Immature natural killer cell (primary cell): ENCODE data around the gene TELO2. TPM values are rescaled to one million over a fixed set of nuclear protein-coding genes. Genes with fewer than 3 reads are reported as not detected.

Experiments
- DNase-seq, 3 donors: peaks; one replicate each; pipeline ENCODE4 v3.0.0; 2022; ENCODE audit warnings: mixed read lengths in 1 of 3
- H3K27ac Mint-ChIP-seq, 6 donors: one replicate each; pipeline ENCODE4 v1.8.0; 2020; ENCODE audit warnings: mixed read lengths in 6 of 6, mild to moderate bottlenecking in 5 of 6, inconsistent platforms in 4 of 6, moderate library complexity in 3 of 6
- H3K27me3 Mint-ChIP-seq, 3 donors: one replicate each; pipeline ENCODE4 v1.8.0; 2020 to 2021; ENCODE audit warnings: low read depth in 3 of 3, mild to moderate bottlenecking in 3 of 3, mixed read lengths in 3 of 3, moderate library complexity in 3 of 3, inconsistent platforms in 1 of 3
- H3K36me3 Mint-ChIP-seq, 3 donors: one replicate each; pipeline ENCODE4 v1.8.0; 2020; ENCODE audit warnings: mixed read lengths in 3 of 3, inconsistent platforms in 2 of 3, mild to moderate bottlenecking in 2 of 3
- H3K4me1 Mint-ChIP-seq, 2 donors: one replicate each; pipeline ENCODE4 v1.8.0; 2020; ENCODE audit warnings: inconsistent platforms in 2 of 2, mild to moderate bottlenecking in 2 of 2, mixed read lengths in 2 of 2, moderate library complexity in 1 of 2
- H3K4me3 Mint-ChIP-seq, 5 donors: one replicate each; pipeline ENCODE4 v1.8.0; 2020; ENCODE audit warnings: mild to moderate bottlenecking in 5 of 5, mixed read lengths in 5 of 5, inconsistent platforms in 3 of 5, moderate library complexity in 3 of 5
- H3K9me3 Mint-ChIP-seq, 6 donors: one replicate each; pipeline ENCODE4 v1.8.0; 2020; ENCODE audit warnings: mild to moderate bottlenecking in 6 of 6, mixed read lengths in 6 of 6, inconsistent platforms in 4 of 6, moderate library complexity in 3 of 6
- polyA plus RNA-seq, 3 donors: library from polyadenylated mRNA; unstranded; fragments of 300-500 nt; fragmentation: Illumina TruSeq; gene quantifications; one replicate each; pipeline ENCODE4 v1.2.3, GENCODE V29; 2021

Gene TELO2
- polyA plus RNA-seq, 3 donors from 2014 or later, result 12.0 to 16.4 (median 12.3) TPM

DNA sequence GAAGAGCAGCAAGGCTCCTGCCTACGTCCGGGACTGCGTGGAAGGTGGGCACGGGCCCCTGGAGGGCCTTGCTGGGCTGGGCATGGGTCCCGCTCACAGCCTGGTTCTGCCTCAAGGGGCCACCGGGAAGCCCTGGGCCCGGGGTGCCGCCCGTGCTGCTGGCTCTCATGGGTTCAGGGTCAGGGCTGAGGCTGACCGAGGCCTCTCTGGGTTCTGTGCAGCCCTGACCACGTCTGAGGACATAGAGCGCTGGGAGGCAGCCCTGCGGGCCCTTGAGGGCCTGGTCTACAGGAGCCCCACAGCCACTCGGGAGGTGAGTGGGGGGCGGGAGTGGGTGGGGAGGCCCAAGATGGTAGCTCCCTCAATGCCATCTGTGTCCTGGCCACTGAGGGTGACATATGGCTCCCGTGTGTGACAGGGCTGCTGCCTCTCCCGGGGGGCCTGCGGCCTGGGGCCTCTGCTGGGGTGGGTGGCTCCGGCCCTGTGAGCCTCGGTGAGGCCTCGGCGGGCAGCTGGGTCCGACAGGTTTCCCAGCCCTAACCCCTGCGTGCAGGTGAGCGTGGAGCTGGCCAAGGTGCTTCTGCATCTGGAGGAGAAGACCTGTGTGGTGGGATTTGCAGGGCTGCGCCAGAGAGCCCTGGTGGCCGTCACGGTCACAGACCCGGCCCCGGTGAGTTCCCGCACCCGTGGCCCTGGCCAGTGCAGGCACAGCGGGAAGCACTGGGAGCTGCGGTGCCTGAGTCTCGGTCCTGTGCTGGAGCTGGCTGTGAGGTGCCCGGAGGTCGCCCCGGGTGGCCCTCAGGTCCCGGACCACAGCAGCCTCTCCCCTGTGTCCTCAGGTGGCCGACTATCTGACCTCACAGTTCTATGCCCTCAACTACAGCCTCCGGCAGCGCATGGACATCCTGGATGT is 9.2 kb downstream of the TELO2 start:
- no peaks in the 10 kb centered on the region for H3K4me1 Mint-ChIP-seq

DNA sequence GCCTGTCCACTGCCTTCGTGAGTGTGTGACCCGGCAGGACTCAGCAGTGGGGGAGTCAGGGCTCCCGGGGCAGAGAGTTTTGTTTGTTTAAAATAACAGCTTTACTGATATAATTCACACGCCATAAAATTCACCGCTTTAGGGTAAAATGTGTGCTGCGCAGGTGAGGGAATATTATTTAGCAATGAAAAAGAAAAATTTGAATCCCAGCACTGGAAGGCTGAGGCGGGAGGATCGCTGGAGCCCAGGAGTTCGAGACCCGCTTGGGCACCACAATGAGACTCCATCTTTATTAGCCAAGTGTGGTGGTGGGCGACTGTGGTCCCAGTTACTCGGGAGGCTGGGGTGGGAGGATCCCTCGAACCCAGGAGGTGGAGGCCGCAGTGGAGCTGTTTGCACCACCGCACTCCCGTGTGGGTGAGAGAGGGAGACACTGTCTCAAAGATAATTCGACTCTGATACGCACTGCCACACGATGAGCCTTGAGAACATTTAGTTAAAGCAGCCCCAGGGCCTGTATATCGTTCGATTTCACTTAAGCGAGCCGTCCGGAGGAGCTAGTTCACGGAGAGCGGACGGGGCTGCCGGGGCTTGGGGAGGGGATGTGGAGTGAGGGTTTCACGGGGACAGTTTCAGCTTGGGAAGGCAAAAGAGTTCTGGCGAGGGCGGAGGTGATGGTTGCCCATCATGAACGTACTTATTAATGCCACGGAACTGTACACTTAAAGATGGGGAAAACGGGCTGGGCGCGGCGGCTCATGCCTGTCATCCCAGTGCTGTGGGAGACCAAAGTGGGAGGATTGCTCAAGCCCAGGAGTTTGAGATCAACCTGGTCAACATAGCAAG is 10.2 kb downstream of the TELO2 start:
- Mint-ChIP-seq H3K4me3 (no peak overlapping the region), H3K9me3 (no peaks in the 10 kb centered on the region), H3K27ac (no peak overlapping the region), H3K36me3 (peaks cover 0 to 9% (median 4%) of the 10 kb centered on the region in 3 donors), H3K27me3 (peaks cover 0 to 3% (median 0%) of the 10 kb centered on the region in 3 donors), H3K4me1 (no peaks in the 10 kb centered on the region)
- DNase-seq, result no peak

More for the DNA sequence above, 9.2 kb downstream of the TELO2 start:
- H3K4me3 Mint-ChIP-seq, result no peak overlapping the region
- peaks cover 0 to 9% (median 4%) of the 10 kb centered on the region in 3 donors for H3K36me3 Mint-ChIP-seq
- H3K27me3 Mint-ChIP-seq, result no peaks in the 10 kb centered on the region
- H3K9me3 Mint-ChIP-seq, result no peaks in the 10 kb centered on the region
- DNase-seq, result no peak
- H3K27ac Mint-ChIP-seq, result no peak overlapping the region

DNA sequence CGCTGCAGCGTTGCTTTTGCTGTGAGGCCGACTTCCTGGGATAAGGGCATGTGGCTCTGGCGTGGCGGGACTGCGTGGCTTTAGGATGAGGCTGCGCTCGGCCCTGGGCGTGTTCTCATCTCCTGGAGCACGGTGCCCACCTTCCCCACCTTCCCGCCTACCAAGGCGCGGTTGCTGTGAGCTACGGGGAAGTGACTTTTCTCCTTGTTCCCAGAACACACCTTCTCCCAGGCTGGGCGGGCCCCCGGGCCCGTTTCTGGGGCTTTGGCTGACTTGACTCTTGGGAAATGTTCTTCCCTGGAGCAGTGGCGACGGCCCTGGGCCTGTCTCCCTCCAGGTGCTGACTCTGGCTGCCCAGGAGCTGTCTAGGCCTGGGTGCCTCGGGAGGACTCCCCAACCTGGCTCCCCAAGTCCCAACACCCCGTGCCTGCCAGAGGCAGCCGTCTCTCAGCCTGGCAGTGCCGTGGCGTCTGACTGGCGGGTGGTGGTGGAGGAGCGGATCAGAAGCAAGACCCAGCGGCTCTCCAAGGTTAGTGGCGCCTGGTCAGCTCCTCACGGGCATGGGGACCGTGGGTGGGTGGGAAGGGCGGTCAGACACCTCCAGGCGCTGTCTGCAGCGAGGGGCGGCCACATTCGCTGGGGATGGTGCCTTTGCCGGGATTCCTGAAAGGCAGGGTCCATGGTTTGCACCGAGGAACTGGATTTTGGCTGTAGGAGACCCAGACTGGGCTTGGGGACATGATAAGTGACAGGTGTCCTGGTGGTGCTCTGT is 12.1 kb downstream of the TELO2 start:
- H3K4me1 Mint-ChIP-seq, result no peaks in the 10 kb centered on the region
- H3K27me3 Mint-ChIP-seq, result peaks cover 0 to 3% (median 0%) of the 10 kb centered on the region in 3 donors
- no peak overlapping the region for H3K27ac Mint-ChIP-seq
- H3K36me3 Mint-ChIP-seq, result peaks cover 0 to 9% (median 4%) of the 10 kb centered on the region in 3 donors
- DNase-seq, result no peak
- H3K4me3 Mint-ChIP-seq, result no peak overlapping the region
- H3K9me3 Mint-ChIP-seq, result no peaks in the 10 kb centered on the region

DNA sequence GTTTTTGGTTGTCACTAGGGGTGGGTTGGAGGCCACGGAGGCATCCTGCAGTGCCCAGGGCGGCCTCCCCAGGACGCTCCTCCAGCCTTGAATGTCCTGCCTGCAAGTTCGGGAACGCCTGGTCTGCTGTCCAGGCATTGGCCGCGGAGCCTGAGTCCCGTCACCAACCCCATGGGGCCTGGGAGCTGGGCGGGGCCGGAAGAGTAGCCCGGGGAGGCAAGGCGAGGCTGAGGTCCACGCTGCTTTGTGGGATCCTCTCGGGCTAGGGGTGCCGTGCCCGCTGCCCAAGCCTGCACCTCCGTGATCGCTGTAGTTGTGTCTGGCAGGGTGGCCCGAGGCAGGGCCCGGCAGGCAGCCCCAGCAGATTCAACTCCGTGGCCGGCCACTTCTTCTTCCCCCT is 12.8 kb downstream of the TELO2 start:
- peaks cover 0 to 9% (median 4%) of the 10 kb centered on the region in 3 donors for H3K36me3 Mint-ChIP-seq

DNA sequence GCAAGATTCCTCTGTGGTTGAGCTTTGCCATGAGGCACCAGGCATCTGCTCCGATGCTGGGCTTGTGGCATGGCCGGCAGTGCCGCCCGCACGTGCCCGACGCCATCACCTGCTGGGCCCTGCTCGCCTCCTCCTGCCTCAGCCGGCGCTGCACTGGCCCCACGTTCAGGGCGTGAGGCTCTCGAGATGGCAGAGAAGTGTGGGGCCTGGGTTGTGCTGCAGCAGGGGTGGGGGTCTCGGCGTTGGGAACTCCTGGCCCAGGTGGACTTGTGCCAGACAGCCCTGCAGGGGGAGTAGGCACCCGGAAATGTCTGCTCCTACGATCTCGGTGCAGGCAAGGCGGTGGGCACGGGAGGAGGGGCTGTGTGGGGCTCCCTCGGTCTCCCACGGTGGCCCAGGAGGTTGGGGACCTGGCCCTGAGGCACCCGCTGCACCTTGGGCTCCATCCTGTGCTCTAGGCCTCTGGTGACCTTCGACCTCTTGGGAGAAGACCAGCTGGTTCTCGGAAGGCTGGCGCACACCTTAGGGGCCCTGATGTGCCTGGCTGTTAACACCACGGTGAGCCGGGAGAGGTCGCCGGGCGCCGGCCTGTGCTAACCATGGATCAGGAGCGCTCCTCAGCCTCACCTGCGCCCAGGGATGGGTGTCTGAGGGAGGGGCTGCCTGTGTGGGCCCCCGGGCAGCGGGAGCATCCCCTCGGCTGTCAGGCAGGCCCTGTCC is 13.5 kb downstream of the TELO2 start:
- no peak for DNase-seq
- Mint-ChIP-seq H3K27me3 (peaks cover 0 to 3% (median 0%) of the 10 kb centered on the region in 3 donors), H3K9me3 (no peaks in the 10 kb centered on the region), H3K4me1 (no peaks in the 10 kb centered on the region), H3K27ac (no peak overlapping the region), H3K36me3 (peaks cover 0 to 9% (median 4%) of the 10 kb centered on the region in 3 donors), H3K4me3 (no peak overlapping the region)

More for the DNA sequence above, 12.8 kb downstream of the TELO2 start:
- Mint-ChIP-seq H3K4me3 (no peak overlapping the region), H3K4me1 (no peaks in the 10 kb centered on the region), H3K27ac (no peak overlapping the region), H3K9me3 (no peaks in the 10 kb centered on the region), H3K27me3 (peaks cover 0 to 3% (median 0%) of the 10 kb centered on the region in 3 donors)
- no peak for DNase-seq

DNA sequence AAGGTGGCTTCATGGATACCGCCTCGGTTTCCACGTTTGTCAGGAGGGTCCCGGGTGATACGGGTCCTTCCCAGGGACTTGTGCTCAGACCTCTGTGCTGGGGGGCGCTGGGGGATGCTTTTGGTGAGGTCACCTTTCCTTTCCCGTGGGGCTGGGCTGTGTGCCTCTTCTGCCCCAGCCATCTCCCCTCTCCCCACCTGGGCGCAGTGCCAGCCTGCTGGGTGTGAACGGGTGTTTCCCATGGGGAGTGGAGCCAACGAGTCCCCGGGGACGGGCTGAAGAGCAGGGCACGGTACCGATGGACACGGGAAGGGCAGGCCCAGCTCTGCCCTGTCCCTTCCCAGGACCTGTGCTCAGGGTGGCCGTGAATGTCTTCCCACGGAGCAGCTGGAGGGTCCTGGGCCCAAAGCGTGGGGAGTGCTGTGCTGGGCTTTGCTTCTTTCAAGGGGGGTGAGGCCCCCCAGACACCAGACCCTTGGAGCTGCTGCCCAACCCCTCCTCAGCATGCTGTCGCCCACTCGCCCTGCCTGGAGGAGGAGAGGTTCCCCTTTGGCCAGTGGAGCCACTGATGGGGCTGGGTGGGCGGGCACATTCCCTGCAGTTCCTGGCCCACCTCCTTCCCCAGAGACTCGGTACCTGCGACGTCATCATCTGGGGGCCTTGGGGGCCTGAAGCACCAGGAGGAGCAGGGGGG is 15.5 kb downstream of the TELO2 start:
- peaks cover 0 to 3% (median 2%) of the 10 kb centered on the region in 3 donors for H3K27me3 Mint-ChIP-seq
- no peak overlapping the region for H3K4me3 Mint-ChIP-seq
- no peak overlapping the region for H3K27ac Mint-ChIP-seq
- no peak for DNase-seq
- H3K36me3 Mint-ChIP-seq, result peaks cover 0 to 7% (median under 1%) of the 10 kb centered on the region in 3 donors
- H3K4me1 Mint-ChIP-seq, result no peaks in the 10 kb centered on the region
- peaks cover 0 to 2% (median 0%) of the 10 kb centered on the region in 6 donors for H3K9me3 Mint-ChIP-seq

DNA sequence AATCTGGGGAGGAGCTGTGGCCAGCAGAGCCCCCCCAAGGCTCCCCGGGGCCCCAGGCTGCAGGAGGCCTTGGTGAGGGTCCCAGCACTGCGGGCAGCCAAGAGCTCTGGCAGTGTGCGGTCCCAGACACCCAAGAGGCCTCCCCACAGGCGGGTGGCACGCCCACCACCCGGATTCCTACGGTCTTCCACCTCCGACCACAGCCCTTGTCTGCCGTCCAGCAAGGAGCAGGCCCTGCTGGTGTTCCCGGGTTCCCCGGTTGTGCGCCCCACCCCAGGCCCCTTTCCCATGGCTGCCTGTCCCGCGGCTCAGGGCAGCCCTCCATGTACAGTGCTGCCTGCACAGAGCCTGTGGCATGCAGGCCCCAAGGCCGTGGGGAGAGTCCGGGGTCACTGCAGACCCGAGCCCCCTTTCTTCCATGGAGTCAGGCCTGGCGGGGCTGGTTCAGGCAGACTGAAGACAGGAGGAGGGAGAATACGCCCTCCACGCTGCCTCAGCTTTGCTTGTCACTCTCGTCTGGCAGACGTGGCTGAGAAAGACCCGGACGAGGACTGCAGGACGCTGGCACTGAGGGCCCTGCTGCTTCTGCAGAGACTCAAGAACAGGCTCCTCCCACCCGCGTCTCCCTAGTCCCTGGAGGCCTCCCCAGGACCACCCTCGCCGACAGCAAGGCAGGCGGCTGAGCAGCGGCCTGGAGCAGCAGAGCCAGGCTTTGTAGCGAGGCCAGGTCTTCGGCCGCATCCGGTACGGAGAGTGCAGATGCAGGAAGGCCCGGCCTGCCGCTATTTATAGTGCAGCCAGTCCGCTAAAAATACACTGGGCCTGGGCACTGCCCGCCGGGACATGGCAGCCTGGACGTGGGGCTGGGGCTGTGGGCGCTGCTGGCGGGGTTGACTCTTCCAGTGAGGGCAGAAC is 16.4 kb downstream of the TELO2 start:
- peaks cover 0 to 2% (median 0%) of the 10 kb centered on the region in 6 donors for H3K9me3 Mint-ChIP-seq
- H3K36me3 Mint-ChIP-seq, result peaks cover 0 to 8% (median 0%) of the 10 kb centered on the region in 3 donors

DNA sequence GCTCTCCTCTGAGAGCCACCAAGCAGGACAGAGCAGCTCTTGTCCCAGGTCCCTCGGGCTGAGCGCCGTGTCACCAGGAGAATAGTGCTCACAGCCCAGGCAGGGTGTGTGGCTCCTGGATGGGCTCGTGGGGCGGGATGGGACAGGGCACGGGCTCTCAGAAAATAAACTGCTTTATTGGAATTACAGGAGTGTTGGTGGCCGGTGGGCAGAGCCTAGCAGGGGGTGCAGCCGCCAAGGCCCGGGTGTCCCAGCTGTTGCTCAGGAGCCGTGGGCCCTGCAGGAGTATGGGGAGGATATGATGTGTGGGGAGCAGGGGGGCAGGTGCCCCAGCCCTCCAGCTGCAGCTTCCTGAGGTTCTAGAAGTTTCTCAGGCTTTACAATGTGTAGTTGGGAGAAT is 17.1 kb downstream of the TELO2 start:
- peaks cover 0 to 2% (median 0%) of the 10 kb centered on the region in 6 donors for H3K9me3 Mint-ChIP-seq
- peaks cover 0 to 7% (median 2%) of the 10 kb centered on the region in 3 donors for H3K27me3 Mint-ChIP-seq
- no peak overlapping the region for H3K4me3 Mint-ChIP-seq
- DNase-seq, result no peak
- H3K4me1 Mint-ChIP-seq, result no peaks in the 10 kb centered on the region
- no peak overlapping the region for H3K27ac Mint-ChIP-seq
- peaks cover 0 to 14% (median 0%) of the 10 kb centered on the region in 3 donors for H3K36me3 Mint-ChIP-seq

More for the DNA sequence above, 16.4 kb downstream of the TELO2 start:
- no peak overlapping the region for H3K27ac Mint-ChIP-seq
- no peak overlapping the region for H3K4me3 Mint-ChIP-seq
- no peak for DNase-seq
- no peaks in the 10 kb centered on the region for H3K4me1 Mint-ChIP-seq
- peaks cover 0 to 4% (median 2%) of the 10 kb centered on the region in 3 donors for H3K27me3 Mint-ChIP-seq

DNA sequence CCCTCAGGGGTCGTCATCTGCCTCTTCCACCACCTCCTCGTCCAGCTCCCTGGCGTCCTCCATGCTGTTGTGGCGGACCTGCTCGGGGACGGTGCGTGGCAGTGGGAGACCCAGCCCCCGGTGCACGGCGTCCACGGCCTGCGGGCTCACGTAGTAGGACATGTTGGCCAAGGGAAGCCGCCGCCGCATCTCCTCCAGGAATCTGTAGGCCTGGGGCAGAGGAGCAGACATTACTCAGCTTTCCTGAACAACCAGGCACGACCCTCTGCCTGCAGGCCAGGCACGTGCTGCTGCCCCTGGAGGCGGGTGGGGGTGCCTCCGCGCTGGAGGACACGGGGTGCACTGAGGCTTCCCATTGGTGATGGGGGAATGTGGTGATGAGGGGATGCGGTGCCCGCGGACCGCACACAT is 17.8 kb downstream of the TELO2 start:
- no peak overlapping the region for H3K4me3 Mint-ChIP-seq
- no peak overlapping the region for H3K27ac Mint-ChIP-seq
- H3K4me1 Mint-ChIP-seq, result no peaks in the 10 kb centered on the region
- H3K36me3 Mint-ChIP-seq, result peaks cover 0 to 14% (median 0%) of the 10 kb centered on the region in 3 donors
- no peak for DNase-seq
- H3K9me3 Mint-ChIP-seq, result peaks cover 0 to 2% (median 0%) of the 10 kb centered on the region in 6 donors
- peaks cover 0 to 9% (median 2%) of the 10 kb centered on the region in 3 donors for H3K27me3 Mint-ChIP-seq

DNA sequence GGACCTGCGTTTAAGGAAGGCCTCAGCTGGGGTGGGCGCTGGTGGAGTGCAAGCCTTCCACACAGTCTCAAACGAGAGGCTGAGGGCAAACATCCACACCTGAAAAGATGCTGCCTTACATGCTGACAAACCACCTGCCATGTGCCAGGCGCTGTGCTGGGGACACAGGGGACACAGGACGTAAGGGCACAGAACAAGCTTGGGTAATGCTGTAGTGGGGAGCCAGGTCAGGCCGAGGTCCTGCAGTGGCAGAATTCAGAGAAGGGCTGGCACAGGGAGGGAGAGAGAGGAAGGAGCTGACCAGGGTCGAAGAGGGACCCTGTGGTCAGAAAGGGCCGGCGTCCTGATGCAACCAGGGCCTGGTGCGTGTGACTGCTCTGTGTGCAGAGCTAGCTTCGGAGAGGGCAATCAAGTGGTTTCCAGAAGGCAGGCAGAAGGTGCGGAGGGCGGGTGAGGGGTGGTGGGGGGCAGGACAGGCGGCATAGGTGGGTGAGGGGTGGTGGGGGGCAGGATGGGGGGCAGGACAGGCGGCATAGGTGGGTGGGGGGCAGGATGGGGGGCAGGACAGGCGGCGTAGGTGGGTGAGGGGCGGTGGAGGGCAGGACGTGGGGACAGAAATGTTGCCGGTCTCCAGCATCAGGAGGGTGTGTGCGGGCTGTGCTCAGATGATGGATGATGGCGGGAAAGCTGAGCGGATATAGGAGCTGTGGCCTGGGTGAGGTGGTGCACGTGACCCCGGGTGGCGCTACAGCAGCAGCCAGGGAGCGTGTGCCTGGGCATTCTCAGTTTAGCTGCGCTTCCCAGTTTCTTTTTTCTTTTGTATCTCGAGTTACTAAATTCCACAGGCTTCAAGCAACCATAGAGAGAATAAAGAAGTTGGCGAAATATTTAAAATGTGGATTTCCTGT is 18.8 kb downstream of the TELO2 start:
- H3K36me3 Mint-ChIP-seq, result peaks cover 0 to 14% (median 0%) of the 10 kb centered on the region in 3 donors
- DNase-seq, result no peak
- no peak overlapping the region for H3K4me3 Mint-ChIP-seq
- peaks cover 0 to 2% (median 0%) of the 10 kb centered on the region in 6 donors for H3K9me3 Mint-ChIP-seq
- H3K27ac Mint-ChIP-seq, result no peak overlapping the region
- no peaks in the 10 kb centered on the region for H3K4me1 Mint-ChIP-seq
- peaks cover 0 to 9% (median 2%) of the 10 kb centered on the region in 3 donors for H3K27me3 Mint-ChIP-seq

DNA sequence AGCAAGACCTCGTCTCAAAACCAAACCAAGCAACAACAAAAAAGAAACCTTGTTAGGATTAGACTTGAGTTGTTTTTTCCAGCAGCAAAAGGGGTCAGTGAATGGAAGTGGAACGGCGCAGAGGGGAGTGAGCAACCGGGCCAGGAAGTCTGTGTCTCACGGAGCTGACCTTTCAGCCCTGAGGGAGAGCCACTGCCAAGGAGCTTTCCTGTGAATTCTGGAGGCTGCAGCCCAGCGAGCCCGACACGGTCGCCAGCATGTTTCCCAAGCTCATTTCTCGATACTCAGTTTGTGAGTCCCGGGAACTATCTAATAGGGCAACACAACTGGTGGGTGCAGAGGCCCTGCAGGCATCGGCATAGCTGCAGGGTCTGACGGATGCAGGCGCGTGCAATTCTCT is 19.6 kb downstream of the TELO2 start:
- Mint-ChIP-seq H3K36me3 (peaks cover 0 to 14% (median 0%) of the 10 kb centered on the region in 3 donors), H3K4me3 (no peak overlapping the region), H3K27me3 (peaks cover 0 to 6% (median 2%) of the 10 kb centered on the region in 3 donors), H3K9me3 (peaks cover 0 to 2% (median 0%) of the 10 kb centered on the region in 6 donors), H3K4me1 (no peaks in the 10 kb centered on the region), H3K27ac (no peak overlapping the region)
- DNase-seq, result no peak
